ENCODE results near the gene PIEZO2.

The PIEZO2 gene

GRCh38 chr18:10842371-10842770, 307.0 kb downstream of the PIEZO2 start:
- no peak for DNase-seq (ENCODE audit: low read depth)
- no peak overlapping the region for H3K4me3 ChIP-seq (ENCODE audit: low read depth, low read length)
- in situ Hi-C loops (cut with HindIII; ENCODE audit: low sequenced_read_pairs): no loop called here
- TF ChIP-seq, protein P1, sequence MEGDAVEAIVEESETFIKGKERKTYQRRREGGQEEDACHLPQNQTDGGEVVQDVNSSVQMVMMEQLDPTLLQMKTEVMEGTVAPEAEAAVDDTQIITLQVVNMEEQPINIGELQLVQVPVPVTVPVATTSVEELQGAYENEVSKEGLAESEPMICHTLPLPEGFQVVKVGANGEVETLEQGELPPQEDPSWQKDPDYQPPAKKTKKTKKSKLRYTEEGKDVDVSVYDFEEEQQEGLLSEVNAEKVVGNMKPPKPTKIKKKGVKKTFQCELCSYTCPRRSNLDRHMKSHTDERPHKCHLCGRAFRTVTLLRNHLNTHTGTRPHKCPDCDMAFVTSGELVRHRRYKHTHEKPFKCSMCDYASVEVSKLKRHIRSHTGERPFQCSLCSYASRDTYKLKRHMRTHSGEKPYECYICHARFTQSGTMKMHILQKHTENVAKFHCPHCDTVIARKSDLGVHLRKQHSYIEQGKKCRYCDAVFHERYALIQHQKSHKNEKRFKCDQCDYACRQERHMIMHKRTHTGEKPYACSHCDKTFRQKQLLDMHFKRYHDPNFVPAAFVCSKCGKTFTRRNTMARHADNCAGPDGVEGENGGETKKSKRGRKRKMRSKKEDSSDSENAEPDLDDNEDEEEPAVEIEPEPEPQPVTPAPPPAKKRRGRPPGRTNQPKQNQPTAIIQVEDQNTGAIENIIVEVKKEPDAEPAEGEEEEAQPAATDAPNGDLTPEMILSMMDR (IDR thresholded peaks at IDR 0.05; ENCODE audit: low read depth, low read length, missing control alignments): no peak

- in situ Hi-C loops (cut with HindIII; ENCODE audit: low sequenced_read_pairs): no loop called here
- TF ChIP-seq, protein P1 (IDR thresholded peaks at IDR 0.05; ENCODE audit: low read depth, low read length, missing control alignments): no peak
- no peak for DNase-seq (ENCODE audit: low read depth)
- H3K4me3 ChIP-seq (ENCODE audit: low read depth, low read length): no peak overlapping the region
Measured at GRCh38 chr18:10841203-10841602, 308.2 kb downstream of the PIEZO2 start.

- DNase-seq (ENCODE audit: low read depth): no peak
- TF ChIP-seq, protein P1 (IDR thresholded peaks at IDR 0.05; ENCODE audit: low read depth, low read length, missing control alignments): no peak
- in situ Hi-C loops (cut with HindIII; ENCODE audit: low sequenced_read_pairs): no loop called here
- no peak overlapping the region for H3K4me3 ChIP-seq (ENCODE audit: low read depth, low read length)
Measured at GRCh38 chr18:10840743-10841142, 308.6 kb downstream of the PIEZO2 start.

DNA sequence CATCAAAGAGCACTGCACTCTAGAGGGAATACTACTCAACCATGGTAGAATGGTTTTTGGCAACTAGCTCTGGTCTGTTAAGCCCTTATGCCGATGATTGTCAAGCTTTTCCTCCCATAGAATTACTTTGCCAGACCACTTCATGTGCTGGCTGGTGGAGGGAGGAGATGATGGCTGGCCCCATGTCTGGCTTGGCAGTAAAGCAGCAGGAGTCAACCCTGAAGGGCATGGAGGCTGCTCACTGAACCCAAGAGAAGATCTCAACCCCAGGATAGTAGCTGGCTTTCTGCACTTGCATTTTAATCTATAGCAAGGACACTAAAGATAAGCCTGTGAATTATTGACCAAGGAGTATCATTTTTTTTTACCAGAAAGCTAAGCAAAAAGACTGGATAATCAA, 309.9 kb downstream of the PIEZO2 start:
- no peak overlapping the region for H3K4me3 ChIP-seq (ENCODE audit: low read depth, low read length)
- DNase-seq (ENCODE audit: low read depth): no peak
- in situ Hi-C loops (cut with HindIII; ENCODE audit: low sequenced_read_pairs): no loop called here
- TF ChIP-seq, protein P1 (IDR thresholded peaks at IDR 0.05; ENCODE audit: low read depth, low read length, missing control alignments): no peak

DNA sequence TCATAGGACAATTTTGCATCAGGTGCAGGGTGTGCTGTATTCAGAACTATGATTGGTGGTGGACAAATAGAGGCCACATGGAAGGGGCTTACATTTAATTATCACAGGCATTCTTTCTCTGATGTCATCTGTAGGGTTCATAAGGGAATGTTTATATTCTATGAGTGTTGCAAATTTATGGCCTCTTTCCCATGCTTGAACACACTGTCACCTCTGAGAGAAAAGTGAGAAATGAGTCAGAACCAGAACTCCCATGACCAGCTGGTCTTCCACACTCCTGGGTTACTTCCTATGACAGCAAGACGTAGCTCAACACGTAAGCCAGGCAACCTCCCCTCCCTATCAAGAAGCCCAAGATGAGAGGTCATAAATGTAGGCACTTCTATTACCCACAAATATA, 310.8 kb downstream of the PIEZO2 start:
- TF ChIP-seq, protein P1 (IDR thresholded peaks at IDR 0.05; ENCODE audit: low read depth, low read length, missing control alignments): no peak
- H3K4me3 ChIP-seq (ENCODE audit: low read depth, low read length): no peak overlapping the region
- in situ Hi-C loops (cut with HindIII; ENCODE audit: low sequenced_read_pairs): no loop called here
- DNase-seq (ENCODE audit: low read depth): no peak

DNA sequence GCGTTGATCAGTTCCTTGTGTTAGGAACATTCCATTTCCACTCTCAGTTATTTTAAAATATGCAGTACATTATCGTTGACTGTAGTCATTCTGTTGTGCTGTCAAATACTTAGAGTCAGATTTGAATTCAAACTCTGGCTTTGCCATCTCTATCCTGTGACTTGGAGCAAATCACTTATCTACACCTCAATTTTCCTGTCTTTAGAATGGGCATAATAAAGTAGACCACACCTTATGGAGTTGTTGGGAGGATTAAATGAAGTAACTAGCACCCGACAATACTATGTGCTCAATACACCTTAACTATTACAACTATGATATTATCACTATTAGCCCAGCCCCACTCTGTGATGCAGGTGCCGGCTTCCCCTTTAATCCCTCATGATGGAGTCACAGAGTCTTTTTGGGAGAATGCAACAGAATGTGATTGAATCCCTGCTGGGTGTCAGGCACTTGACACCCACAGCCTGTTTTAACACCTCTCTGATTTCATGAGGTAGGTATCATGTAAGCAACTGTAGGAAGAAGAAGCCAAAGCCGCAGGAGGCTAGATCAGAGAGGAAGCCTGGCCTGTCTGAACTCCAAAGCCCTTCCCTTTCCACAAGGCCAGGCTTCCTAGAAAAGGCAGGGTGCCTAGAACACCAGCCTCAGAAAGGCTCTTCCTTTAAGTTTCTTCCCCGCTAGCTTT, 315.1 kb downstream of the PIEZO2 start:
- no peak for DNase-seq (ENCODE audit: low read depth)
- H3K4me3 ChIP-seq (ENCODE audit: low read depth, low read length): no peak overlapping the region
- in situ Hi-C loops (cut with HindIII; ENCODE audit: low sequenced_read_pairs): no loop called here
- TF ChIP-seq, protein P1 (IDR thresholded peaks at IDR 0.05; ENCODE audit: low read depth, low read length, missing control alignments): no peak

Data from astrocyte of the cerebellum (primary cell).